Muscle layer of duodenum (tissue), 2 donors: ENCODE measurements around the gene MARVELD3.
"Not testable (repeated sequence)": the region's sequence is repeated elsewhere in the genome, so short reads cannot be mapped to it uniquely, and the experiment has no call there.

Experiments used
- H3K27ac ChIP-seq: one replicate; pipeline ENCODE4 v1.7.0; 2013; ENCODE audit warnings: mild to moderate bottlenecking, low read length
- H3K27me3 ChIP-seq: one replicate; pipeline ENCODE4 v1.7.0; 2013; ENCODE audit warnings: low read depth, mild to moderate bottlenecking, control low read depth, low read length
- H3K36me3 ChIP-seq, 2 donors: one replicate each; pipeline ENCODE4 v1.7.0; 2013; ENCODE audit warnings: low read length in 2 of 2, control low read depth in 1 of 2, mild to moderate bottlenecking in 1 of 2; ENCODE audit not compliant: insufficient read depth in 2 of 2, control insufficient read depth in 1 of 2
- H3K4me1 ChIP-seq, 2 donors: one replicate each; pipeline ENCODE4 v1.7.0; 2013; ENCODE audit warnings: low read length in 2 of 2, mild to moderate bottlenecking in 2 of 2, control low read depth in 1 of 2, moderate library complexity in 1 of 2; ENCODE audit not compliant: insufficient read depth in 2 of 2, control insufficient read depth in 1 of 2
- H3K4me3 ChIP-seq, 2 donors: one replicate each; pipeline ENCODE4 v1.7.0; 2013; ENCODE audit warnings: low read length in 2 of 2, low read depth in 1 of 2, mild to moderate bottlenecking in 1 of 2
- H3K9me3 ChIP-seq, 2 donors: one replicate each; pipeline ENCODE4 v1.7.0; 2013; ENCODE audit warnings: low read length in 2 of 2, control low read depth in 1 of 2, mild to moderate bottlenecking in 1 of 2; ENCODE audit not compliant: control insufficient read depth in 1 of 2
- donor health status: healthy.

The MARVELD3 gene

DNA sequence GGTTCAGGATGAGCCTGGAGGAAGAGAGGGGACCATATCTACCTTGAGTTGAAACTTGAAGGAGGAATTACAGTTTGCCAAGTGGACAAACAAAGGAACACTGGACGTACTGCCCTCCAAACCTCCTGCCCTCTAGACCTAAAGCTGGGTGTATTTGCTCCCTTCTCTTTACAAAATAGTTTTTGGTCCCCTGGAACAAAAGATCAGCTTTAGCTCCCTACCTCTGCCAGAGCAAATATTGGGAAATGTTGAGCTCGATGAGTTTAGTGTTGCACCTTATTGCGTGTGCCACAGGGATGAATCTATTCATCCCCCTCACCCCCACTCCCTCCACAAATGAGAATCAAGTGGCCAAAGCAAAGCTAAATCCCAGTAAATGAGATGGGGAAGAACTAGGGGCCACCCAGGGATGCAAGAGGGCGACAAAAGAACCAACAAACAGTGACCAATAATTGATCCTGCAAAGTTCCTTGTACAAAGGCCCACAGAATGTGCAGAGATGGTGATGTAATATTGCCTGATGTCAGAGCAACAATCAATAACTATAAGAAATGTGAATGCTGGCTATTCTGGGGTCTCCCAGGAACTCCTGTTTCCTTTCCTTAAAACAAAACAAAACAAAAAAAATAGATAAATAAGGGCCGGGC is 31.9 kb upstream of the MARVELD3 start:
- H3K27ac ChIP-seq: no peak overlapping the region
- H3K4me1 ChIP-seq: no peaks in the 10 kb centered on the region

GRCh38 chr16:71595340-71595826 is 30.6 kb upstream of the MARVELD3 start:
- not testable (repeated sequence) for H3K4me3 ChIP-seq, H3K36me3 ChIP-seq, H3K4me1 ChIP-seq, H3K9me3 ChIP-seq, H3K27me3 ChIP-seq, H3K27ac ChIP-seq

More for the DNA sequence above, 31.9 kb upstream of the MARVELD3 start:
- Histone ChIP-seq H3K4me3 (no peak overlapping the region), H3K36me3 (no peaks in the 10 kb centered on the region), H3K27me3 (no peaks in the 10 kb centered on the region), H3K9me3 (no peaks in the 10 kb centered on the region)

GRCh38 chr16:71598426-71598825 is 27.6 kb upstream of the MARVELD3 start:
- H3K4me3 ChIP-seq, H3K27ac ChIP-seq, H3K4me1 ChIP-seq, H3K27me3 ChIP-seq, H3K9me3 ChIP-seq, H3K36me3 ChIP-seq: not testable (repeated sequence)

GRCh38 chr16:71600822-71601221 is 25.2 kb upstream of the MARVELD3 start:
- no peaks in the 10 kb centered on the region for H3K4me1 ChIP-seq
- no peak overlapping the region for H3K27ac ChIP-seq
- no peak overlapping the region for H3K4me3 ChIP-seq
- no peaks in the 10 kb centered on the region for H3K9me3 ChIP-seq
- no peaks in the 10 kb centered on the region for H3K36me3 ChIP-seq
- no peaks in the 10 kb centered on the region for H3K27me3 ChIP-seq

- H3K4me1 ChIP-seq: no peaks in the 10 kb centered on the region
- H3K36me3 ChIP-seq: no peaks in the 10 kb centered on the region
- H3K4me3 ChIP-seq: no peak overlapping the region
- no peak overlapping the region for H3K27ac ChIP-seq
- H3K27me3 ChIP-seq: no peaks in the 10 kb centered on the region
- no peaks in the 10 kb centered on the region for H3K9me3 ChIP-seq
Measured at GRCh38 chr16:71609066-71609465, 16.9 kb upstream of the MARVELD3 start.

GRCh38 chr16:71610447-71610846 is 15.5 kb upstream of the MARVELD3 start:
- Histone ChIP-seq H3K36me3 (no peaks in the 10 kb centered on the region), H3K27ac (no peak overlapping the region), H3K4me1 (no peaks in the 10 kb centered on the region), H3K27me3 (no peaks in the 10 kb centered on the region), H3K4me3 (no peak overlapping the region), H3K9me3 (no peaks in the 10 kb centered on the region)

- no peak overlapping the region for H3K4me3 ChIP-seq
- H3K36me3 ChIP-seq: no peaks in the 10 kb centered on the region
- no peaks in the 10 kb centered on the region for H3K4me1 ChIP-seq
- no peaks in the 10 kb centered on the region for H3K9me3 ChIP-seq
- H3K27me3 ChIP-seq: no peaks in the 10 kb centered on the region
- no peak overlapping the region for H3K27ac ChIP-seq
Measured at GRCh38 chr16:71610936-71611871, 14.8 kb upstream of the MARVELD3 start.

DNA sequence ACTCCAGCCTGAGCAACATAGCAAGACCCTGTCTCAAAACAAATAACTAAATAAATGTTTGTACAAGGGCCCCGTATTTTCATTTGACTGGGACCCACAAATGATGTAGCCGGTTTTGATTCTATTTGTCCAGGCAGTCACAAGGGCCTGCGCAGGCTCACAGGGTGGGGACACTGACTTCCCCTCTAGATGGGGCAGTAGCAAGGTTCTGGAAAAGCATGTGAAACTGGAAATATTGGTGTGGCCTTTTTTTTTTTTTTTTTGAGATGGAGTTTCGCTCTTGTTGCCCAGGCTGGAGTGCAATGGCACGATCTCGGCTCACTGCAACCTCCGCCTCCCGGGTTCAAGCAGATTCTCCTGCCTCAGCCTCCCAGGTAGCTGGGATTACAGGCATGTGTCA is 11.0 kb upstream of the MARVELD3 start:
- H3K4me1 ChIP-seq, H3K36me3 ChIP-seq, H3K27me3 ChIP-seq, H3K27ac ChIP-seq, H3K9me3 ChIP-seq, H3K4me3 ChIP-seq: not testable (repeated sequence)

DNA sequence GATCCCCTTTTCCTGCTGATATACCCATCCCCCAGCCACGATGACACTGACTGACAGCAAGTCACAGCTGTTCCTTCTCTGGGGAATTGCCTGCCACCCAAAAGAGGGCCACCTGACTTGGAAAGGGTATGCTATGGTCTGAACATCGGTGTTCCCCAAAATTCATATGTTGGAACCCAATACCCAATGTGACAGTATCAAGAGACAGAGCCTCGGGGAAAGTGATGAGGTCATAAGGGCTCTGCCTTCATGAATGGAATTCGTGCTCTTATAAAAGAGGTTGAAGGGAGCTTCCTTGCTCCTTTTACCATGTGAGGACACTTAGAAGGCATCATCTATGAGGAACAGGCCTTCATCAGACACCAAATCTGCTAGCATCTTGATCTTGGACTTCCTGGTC is 7.6 kb upstream of the MARVELD3 start:
- no peak overlapping the region for H3K4me3 ChIP-seq
- no peaks in the 10 kb centered on the region for H3K4me1 ChIP-seq
- no peaks in the 10 kb centered on the region for H3K36me3 ChIP-seq
- H3K9me3 ChIP-seq: peaks cover 0 to 3% of the 10 kb centered on the region in 2 donors
- H3K27ac ChIP-seq: no peak overlapping the region
- no peaks in the 10 kb centered on the region for H3K27me3 ChIP-seq

DNA sequence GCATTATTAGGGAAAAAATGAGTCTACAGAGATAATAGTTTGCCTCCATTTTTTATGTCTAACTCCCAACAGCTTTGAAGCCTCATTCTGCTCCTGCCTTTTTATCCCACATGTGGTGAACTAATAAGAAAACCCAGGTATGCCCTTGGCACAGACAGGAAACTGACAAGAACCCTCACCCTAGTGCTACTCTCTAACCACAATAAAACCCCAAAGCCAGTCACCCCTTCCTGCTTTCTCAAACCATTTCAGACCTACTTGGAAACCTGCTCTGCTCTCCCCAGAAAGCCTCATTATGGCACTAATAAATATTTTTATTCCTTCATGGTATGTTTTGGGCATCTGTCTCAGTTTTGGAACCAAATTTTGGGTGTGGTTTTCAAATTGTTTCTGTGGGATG is 3.9 kb upstream of the MARVELD3 start:
- peaks cover 0 to 3% of the 10 kb centered on the region in 2 donors for H3K9me3 ChIP-seq

GRCh38 chr16:71623597-71623996 is 2.4 kb upstream of the MARVELD3 start:
- Histone ChIP-seq H3K9me3 (peaks cover 0 to 3% of the 10 kb centered on the region in 2 donors), H3K27ac (no peak overlapping the region), H3K27me3 (no peaks in the 10 kb centered on the region), H3K4me3 (no peak overlapping the region), H3K4me1 (peaks cover 0 to 12% of the 10 kb centered on the region in 2 donors), H3K36me3 (no peaks in the 10 kb centered on the region)

More for the DNA sequence above, 3.9 kb upstream of the MARVELD3 start:
- H3K36me3 ChIP-seq: no peaks in the 10 kb centered on the region
- no peaks in the 10 kb centered on the region for H3K27me3 ChIP-seq
- H3K27ac ChIP-seq: no peak overlapping the region
- peaks cover 0 to 12% of the 10 kb centered on the region in 2 donors for H3K4me1 ChIP-seq
- no peak overlapping the region for H3K4me3 ChIP-seq
